HG02973 (cell line): Measurements from ENCODE around the gene EPN3.

ENCODE experiments used
- ATAC-seq: cut with Tn5 transposase; IDR thresholded peaks from one replicate; pipeline ENCODE4 v1.9.1; 2021; ENCODE audit warnings: moderate library complexity; ENCODE audit not compliant: unreplicated experiment

Gene EPN3

GRCh38 chr17:50586421-50587247 lies 54.1 kb downstream of the EPN3 start:
- no peak for ATAC-seq

DNA sequence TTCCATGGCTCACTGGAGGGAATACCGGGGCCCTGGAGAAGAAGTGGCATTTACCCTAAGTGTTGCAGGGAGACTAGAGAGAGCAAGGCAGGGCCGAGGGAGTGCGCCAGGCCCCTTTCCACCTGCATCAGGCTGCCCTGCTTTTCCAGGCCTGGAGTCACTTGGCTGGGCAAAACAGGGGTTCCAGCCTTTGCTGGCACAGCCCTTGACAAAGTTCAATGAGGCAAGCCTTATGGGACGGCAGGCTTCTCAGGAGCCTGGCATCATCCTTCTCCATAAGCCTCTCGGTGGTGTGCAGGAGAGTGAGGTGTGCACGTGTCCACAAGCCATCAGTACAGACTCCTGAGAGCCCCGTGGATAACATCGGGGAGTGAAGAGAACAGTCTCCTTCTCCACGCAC lies 55.0 kb downstream of the EPN3 start:
- no peak for ATAC-seq

- no peak for ATAC-seq
Measured at GRCh38 chr17:50588391-50589049, 56.0 kb downstream of the EPN3 start.

DNA sequence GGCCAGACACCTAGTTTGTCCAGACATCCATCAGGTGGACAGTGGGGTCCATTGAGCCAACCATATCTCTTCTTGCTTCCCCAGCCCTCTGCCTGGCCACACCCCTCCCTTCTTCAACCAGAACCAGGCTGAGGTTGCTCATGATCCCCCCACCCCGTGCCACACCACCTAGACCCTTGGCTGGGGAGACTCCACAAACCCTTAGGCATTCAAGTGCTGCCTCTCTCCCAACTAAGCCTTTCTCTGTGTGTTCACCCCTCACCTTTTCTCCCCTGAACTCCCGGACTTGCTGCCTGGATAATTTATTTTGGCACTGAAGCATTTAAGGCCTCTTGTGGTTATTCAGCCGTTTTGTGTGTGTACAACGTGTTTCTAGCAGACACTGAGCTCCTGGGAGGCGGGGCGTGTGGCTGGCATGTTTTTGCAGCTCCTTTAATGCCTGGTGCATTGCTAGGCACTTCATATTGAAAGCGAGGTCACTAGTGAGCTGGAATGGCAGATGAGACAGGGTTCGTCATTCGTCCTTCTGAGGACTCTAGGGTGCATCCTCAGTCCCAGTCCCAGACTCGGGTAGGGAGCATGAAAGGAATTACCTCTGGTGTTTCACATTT lies 56.7 kb downstream of the EPN3 start:
- ATAC-seq, result no peak

DNA sequence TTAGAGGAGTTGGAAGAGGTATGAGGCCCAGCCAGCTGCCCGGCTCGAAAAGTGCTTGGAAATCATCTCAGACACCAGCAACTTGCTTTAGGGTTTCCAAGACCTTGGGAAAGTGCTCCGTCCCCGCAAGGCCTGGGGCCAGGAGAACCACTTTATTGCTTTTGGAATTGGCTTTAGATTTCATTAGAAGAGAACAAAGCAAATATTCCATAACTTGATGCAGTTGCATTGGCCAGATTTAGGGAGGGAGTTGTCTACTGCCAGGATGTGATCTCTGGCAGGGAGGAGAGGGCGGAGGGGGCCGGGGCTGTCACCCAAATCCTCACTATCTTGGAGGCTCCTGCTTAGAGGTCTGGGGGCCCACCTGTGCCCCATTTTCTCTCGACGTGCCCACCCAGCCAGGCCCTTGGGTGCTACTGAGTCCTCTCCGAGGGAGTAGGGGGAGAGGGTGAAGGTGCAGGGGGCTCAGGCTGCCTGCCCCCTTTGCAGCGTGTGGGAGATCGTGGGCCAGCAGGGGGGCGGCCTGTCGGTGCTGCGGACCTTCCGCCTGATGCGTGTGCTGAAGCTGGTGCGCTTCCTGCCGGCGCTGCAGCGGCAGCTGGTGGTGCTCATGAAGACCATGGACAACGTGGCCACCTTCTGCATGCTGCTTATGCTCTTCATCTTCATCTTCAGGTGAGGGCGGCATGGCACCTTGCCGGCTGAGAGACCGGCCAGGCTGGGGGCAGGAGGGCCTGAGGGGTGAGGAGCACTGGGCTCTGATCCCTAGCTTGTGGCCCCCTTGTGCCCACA lies 58.6 kb downstream of the EPN3 start:
- ATAC-seq, result no peak

GRCh38 chr17:50593321-50593720 lies 60.8 kb downstream of the EPN3 start:
- no peak for ATAC-seq
